Effector CD4-positive, alpha-beta T cell (primary cell): Measurements from ENCODE around the gene MTG1.
A peak's percentile ranks its signal among the peaks of the same experiment; 100 is the strongest.
"Not testable (repeated sequence)": the region's sequence is repeated elsewhere in the genome, so short reads cannot be mapped to it uniquely, and the experiment has no call there.

Experiments
- DNase-seq: peaks from one replicate; pipeline ENCODE4 v3.0.0-alpha.2; 2020

Gene MTG1

DNA sequence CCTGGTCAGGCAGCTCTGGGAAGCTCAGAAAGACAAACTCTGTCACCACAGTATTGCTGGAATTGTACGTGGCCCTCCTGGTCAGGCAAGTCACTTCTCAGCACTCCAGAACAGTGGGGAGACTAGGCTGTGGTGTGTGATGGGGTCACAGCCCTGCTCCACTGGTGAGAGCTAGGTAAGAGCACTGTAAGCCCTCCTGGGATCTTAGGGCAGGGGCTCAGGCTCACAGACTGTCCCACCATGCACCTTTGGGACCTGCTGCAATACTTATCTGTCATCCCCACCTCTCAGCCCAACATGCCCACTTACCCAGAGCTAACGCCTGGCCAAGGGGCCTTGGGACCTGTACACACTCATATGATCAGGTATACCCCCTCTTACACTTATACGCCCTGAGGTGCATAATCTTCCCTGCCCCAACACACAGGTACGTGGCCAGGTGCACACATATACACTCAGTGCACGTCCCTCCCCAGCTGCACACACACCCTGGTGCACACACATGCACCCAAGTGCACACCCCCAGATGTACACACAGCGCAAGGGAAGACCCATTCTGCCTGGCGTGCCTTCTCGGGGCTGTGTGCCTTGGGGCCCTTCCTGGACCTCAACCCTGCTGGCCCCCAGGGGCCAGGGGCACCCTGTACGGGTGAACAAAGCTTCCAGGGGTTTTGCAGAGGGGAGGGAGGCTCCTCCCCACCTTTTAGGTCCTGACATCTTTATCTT, 38.1 kb downstream of the MTG1 start:
- DNase-seq: not testable (repeated sequence)

GRCh38 chr10:133432789-133433188, 38.8 kb downstream of the MTG1 start:
- not testable (repeated sequence) for DNase-seq

DNA sequence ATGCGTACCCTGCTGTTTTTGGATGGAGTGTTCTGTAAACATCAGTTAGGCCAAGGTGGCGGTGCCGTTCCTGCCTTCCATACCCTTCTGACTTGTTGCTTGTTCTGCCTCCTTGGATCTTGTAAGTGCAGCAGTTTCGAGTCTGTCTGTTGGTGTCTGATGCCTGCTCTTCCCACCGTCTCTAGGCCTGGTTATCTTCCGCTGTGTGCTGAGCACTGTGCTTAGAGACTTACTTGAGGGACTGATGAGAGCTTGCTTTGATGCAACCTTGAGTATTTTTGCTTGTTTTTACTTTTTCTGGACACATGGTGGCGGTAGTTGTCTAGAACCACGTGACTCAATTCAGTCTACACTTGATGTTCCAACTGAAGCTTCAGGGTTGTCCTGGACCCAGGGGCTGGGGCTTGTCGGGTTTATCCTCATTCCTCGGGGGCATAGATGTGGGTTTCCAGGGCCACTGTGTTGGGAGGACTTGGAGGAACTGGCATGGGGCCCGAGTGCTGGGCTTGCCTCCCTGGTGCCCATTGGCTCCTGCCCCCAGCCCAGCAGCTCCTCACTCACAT, 44.8 kb downstream of the MTG1 start:
- no peak for DNase-seq

GRCh38 chr10:133439517-133440461, 45.8 kb downstream of the MTG1 start:
- no peak for DNase-seq

GRCh38 chr10:133440633-133441285, 46.8 kb downstream of the MTG1 start:
- DNase-seq: no peak

GRCh38 chr10:133441356-133441755, 47.4 kb downstream of the MTG1 start:
- DNase-seq: peak; percentile 0

- no peak for DNase-seq
Measured at GRCh38 chr10:133441780-133442179, 47.8 kb downstream of the MTG1 start.

DNA sequence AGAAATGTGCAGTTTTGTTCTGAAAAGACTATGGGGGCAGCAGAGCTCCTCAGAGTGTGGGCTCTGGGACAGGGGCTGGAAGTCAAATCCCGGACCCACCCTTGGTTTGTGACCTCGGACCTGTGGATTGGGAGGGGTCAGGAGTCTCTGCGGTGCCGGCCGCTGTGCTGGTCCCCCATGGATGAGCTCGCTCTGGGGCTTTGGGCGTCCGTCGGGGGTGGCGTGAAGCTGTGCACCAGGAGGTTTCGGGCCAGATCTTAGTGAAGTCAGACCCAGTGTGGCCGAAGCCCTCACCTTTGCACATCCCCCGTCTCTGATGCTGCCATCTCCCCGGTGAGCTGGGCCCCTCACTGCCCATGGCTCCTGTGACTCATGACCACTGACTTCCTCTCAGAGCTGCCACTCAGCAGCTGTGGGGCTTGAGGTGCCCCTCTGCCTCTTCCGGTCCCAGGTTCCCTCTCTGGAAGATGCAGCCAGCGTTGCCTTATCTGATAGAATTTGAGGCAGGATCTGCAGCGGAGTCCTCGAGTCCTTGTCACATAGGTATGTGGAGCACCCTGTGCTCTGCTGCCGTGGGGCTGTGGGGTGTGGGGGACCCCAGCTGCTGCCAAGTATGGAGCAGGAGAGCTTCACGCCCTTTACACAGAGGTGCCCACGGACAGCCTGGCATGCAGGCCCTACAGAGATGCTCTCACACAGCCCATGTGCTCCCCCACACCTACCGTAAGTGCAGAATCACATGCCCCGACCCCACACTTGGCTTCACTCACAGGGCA, 48.4 kb downstream of the MTG1 start:
- peak; percentile 2 for DNase-seq

GRCh38 chr10:133442967-133443924, 49.3 kb downstream of the MTG1 start:
- DNase-seq: no peak

DNA sequence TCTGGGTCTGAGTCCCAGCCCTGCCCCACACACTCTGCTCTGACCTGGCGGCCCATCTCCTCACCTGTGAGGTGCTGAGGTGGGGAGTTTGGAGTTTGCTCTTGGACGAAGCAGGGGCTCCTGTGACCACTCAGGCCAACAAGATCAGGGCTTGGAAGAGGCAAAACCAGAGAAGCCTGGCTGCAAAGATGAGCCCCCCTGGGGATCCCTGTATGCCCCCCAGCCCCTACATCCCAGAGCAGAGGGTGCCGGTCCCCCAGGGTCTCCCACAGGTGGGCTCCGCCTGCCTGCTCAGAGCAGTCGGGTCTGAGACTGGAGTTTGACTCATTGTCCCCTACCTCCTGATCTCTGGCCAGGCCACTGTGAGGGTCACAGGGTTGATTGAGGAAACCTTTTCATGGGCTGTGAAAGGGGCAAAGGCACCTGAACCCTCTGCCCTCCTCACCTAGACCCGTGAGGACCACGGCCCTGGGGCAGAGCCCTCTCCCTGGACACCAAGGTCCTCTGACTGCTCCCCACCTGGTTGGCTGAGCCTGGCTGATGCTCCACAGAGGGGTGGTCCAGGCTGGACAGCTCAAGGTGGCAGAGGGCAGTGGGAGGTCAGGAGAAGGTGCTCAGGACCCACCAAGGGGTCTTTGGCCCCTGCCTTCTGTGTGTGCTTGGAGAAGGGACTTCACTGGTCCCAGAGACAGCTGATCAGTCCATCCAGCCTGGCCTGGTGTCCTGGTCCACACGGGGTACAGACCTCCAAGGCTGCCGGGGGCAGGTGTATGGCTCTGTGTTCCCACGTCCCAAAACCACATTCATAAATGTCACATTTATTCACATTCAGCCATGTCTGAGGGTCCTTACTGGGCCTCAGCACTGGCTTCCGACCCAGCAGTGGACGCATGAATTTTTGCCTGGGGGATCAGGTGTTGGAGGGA, 50.6 kb downstream of the MTG1 start:
- no peak for DNase-seq

DNA sequence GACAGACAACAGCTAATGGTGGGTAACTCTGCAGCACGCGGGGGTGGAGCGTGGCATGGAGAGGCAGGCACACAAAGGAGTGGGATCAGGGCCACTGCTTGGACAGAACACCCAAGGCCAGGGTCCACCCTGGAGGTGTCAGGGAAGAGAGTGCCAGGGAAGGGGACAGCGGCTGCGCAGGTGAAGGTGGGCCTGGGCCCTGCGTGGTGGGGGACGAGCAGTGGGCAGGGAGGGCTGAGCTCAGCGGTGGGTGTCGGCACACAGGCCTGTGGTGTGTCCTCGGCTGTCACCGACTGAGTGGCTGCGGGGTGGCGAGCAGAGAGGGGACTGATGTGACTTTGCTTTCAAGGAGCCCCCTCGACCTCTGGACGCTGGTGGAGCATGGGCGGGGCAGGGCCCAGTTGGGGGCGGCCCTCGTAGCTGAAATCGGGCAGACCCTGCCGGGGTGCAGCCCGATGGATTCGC, 51.3 kb downstream of the MTG1 start:
- DNase-seq: no peak

GRCh38 chr10:133445751-133446708, 52.1 kb downstream of the MTG1 start:
- DNase-seq: no peak

GRCh38 chr10:133446979-133447378, 53.0 kb downstream of the MTG1 start:
- DNase-seq: no peak

DNA sequence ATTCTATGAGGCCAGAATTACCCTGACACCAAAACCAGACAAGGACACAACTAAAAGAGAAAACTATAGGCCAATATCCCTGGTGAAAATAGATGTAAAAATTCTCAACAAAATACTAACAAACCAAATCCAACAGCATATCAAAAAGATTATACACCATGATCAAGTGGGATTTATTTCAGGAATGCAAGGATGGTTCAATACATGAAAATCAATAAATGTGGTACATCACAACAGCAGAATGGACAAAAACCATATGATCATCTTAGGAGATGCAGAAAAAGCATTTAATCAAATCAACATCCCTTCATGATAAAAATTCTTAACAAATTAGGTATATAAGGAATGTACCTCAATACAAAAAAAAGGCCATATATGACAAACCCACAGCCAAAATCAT, 54.2 kb downstream of the MTG1 start:
- no peak for DNase-seq

- DNase-seq: no peak
Measured at GRCh38 chr10:133451346-133451745, 57.4 kb downstream of the MTG1 start.

- no peak for DNase-seq
Measured at GRCh38 chr10:133452453-133452852, 58.5 kb downstream of the MTG1 start.

DNA sequence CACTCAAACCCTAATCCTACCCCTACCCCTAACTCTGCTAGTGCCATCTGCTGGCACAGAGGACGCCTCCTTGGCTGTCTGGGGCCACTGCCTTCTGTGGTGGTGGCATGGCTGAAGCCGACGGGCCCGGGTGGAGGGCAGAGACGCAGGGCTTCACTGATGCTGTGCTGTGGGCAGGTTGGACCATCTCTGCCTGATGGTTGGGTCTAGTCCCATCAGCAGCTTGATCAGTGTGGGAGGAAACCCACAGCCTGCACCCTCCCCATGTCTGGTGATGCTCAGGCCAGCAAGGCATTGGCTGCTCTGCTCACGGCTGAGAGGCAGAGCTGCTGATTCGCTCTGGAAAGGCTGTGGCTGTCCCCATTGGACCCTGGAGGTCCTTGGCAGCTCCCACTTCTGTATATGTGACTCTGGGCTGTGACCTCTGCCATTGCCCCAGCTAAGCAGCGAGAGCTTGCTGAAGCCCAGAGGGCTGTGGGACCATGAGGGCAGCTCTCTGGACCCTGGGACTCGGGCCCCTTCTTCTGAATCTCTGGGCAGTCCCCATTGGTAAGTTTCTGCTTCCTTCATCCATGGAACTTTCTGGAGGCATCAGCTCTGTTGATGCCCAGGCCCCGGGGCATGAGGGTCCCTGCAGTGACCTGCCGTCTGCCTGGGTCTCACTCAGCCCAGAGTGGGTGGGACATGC, 59.7 kb downstream of the MTG1 start, which contains the start of gene SCART1:
Gene SCART1, plus strand, starts transcription at position 430 of the 688 bp plus-strand sequence. Its CDS starts 53 bp downstream, at position 483.
- no peak for DNase-seq
